Thoracic aorta (tissue), 2 donors: ENCODE results near the gene OSTF1. TPM values are rescaled to one million over a fixed set of nuclear protein-coding genes. Genes with fewer than 3 reads are reported as not detected.

ENCODE experiments used
- ATAC-seq: fragments of 150-250 bp; one replicate; pipeline ENCODE4 v1.8.0; 2017; ENCODE audit warnings: low read depth; ENCODE audit not compliant: insufficient number of reproducible peaks, low FRiP score
- DNase-seq: peaks from one replicate; pipeline ENCODE4 v3.0.0-alpha.2; 2020; ENCODE audit warnings: low spot score
- H3K27ac ChIP-seq, 2 donors: fragments of 200-600 bp; sonication (generic); 1 replicate in 1 of 2; 2 replicates in 1 of 2; pipeline ENCODE4 v1.5.1; 2016; ENCODE audit warnings: mild to moderate bottlenecking in 2 of 2, moderate library complexity in 2 of 2
- H3K27me3 ChIP-seq: fragments of 200-600 bp; sonication (generic); replicated peaks from 2 replicates; pipeline ENCODE4 v1.6.0; 2016; ENCODE audit warnings: mild to moderate bottlenecking; ENCODE audit not compliant: insufficient read depth
- H3K36me3 ChIP-seq: fragments of 200-600 bp; sonication (generic); one replicate; pipeline ENCODE4 v1.5.1; 2016
- H3K4me1 ChIP-seq, 2 donors: fragments of 200-600 bp; sonication (generic); 1 replicate in 1 of 2; 2 replicates in 1 of 2; pipeline versions ENCODE4 v1.5.1 to v1.6.0; 2016; ENCODE audit warnings: low read depth in 2 of 2, mild to moderate bottlenecking in 1 of 2; ENCODE audit not compliant: control insufficient read depth in 1 of 2
- H3K4me3 ChIP-seq: fragments of 200-600 bp; sonication (generic); 2 replicates; pipeline ENCODE4 v1.5.1; 2016; ENCODE audit warnings: mild to moderate bottlenecking
- H3K9me3 ChIP-seq: fragments of 200-600 bp; sonication (generic); 2 replicates; pipeline ENCODE4 v1.5.1; 2016
- CTCF ChIP-seq: fragments of 200-600 bp; sonication (generic); IDR thresholded peaks from one replicate; pipeline ENCODE4 v1.5.1; 2019; ENCODE audit warnings: antibody characterized with exemption
- total RNA-seq, 2 donors: library from RNA; depleted of rRNA; stranded (reverse); fragments of >200 nt; gene quantifications; one replicate each; pipeline versions ENCODE4 v1.1.0 to v1.2.3, GENCODE V29; 2016

Gene OSTF1
- total RNA-seq, 2 donors from 2014 or later = 16.8 to 33.9 TPM

DNA sequence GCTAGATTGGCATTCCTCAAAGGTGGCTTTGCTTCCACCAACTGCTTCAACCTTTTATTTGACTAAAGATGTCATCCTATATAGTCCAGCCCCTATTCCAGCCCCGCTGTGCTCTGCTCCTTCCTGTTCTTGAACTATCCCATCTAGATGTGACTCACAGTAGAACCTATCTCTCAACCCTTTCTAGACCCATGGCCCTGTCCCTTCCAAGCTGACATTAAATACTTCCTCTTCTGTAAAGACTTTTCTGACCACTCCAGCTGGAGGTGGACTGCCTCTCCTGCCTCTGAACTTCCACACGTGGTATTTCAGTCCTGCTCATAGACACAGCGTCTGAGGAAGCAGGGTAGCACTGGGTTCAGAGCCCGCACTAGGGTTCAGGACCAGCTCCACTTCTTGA, 32.4 kb downstream of the OSTF1 start:
- Histone ChIP-seq H3K27me3 (no peaks in the 10 kb centered on the region), H3K9me3 (no peaks in the 10 kb centered on the region), H3K4me3 (no peak overlapping the region), H3K4me1 (no peaks in the 10 kb centered on the region), H3K36me3 (peaks cover 10% of the 10 kb centered on the region), H3K27ac (no peak overlapping the region)
- DNase-seq (no peak), ATAC-seq (no peak)
- no peak for TF ChIP-seq CTCF

- Histone ChIP-seq H3K4me3 (no peak overlapping the region), H3K27ac (no peak overlapping the region), H3K4me1 (no peaks in the 10 kb centered on the region), H3K27me3 (no peaks in the 10 kb centered on the region), H3K9me3 (no peaks in the 10 kb centered on the region), H3K36me3 (peaks cover 10% of the 10 kb centered on the region)
- no peak for ATAC-seq
- no peak for TF ChIP-seq CTCF
- no peak for DNase-seq
These were observed 33.7 kb downstream of the OSTF1 start for GRCh38 chr9:75121914-75122558.

- TF ChIP-seq CTCF = no peak
- no peak overlapping the region for H3K27ac ChIP-seq
- no peaks in the 10 kb centered on the region for H3K27me3 ChIP-seq
- no peak for ATAC-seq
- no peak for DNase-seq
- no peak overlapping the region for H3K4me3 ChIP-seq
- no peaks in the 10 kb centered on the region for H3K4me1 ChIP-seq
- H3K36me3 ChIP-seq = peaks cover under 1% of the 10 kb centered on the region
- H3K9me3 ChIP-seq = no peaks in the 10 kb centered on the region
These were observed 35.4 kb downstream of the OSTF1 start for GRCh38 chr9:75123696-75124095.

DNA sequence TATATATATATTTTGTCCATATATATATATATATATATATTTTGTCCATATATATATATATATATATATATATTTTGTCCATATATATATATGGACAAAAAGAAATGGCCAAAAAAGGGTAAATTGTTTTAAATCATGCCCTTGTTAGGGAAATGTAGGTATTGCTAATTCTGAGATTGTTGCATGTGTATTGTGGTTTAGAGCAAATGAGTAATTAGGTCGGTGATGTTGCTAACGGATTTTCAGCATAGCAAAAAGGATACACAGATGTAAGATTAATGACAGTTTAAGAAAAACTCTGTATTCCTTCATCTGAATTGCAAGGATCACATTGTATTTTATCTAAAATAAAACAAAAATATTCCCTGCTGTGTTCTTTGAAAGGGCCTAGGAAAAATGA, 40.2 kb downstream of the OSTF1 start:
- Histone ChIP-seq H3K4me3 (no peak overlapping the region), H3K27ac (no peak overlapping the region), H3K36me3 (peaks cover 7% of the 10 kb centered on the region), H3K9me3 (no peaks in the 10 kb centered on the region), H3K27me3 (no peaks in the 10 kb centered on the region), H3K4me1 (no peaks in the 10 kb centered on the region)
- ATAC-seq = no peak
- no peak for DNase-seq
- TF ChIP-seq CTCF = no peak

DNA sequence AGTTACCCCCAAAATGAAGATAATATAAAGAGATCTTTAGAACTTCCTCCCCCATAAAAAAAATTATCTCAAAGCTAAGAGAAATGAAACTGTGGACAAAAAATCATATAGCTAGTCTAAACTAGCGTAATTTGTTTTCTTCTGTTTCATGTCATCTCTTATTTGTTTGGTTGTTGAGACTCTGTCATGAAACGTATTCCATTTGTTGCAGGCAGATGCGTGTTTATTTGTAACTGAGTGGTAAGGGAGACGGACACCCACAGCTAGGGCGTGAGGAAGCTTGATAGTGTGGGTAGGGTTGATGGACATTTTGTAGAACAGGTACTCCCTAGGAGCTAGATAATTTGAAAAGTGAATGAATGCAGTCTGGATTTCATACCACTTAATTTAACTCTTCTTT, 41.9 kb downstream of the OSTF1 start:
- Histone ChIP-seq H3K27ac (no peak overlapping the region), H3K4me1 (no peaks in the 10 kb centered on the region), H3K27me3 (no peaks in the 10 kb centered on the region), H3K4me3 (no peak overlapping the region), H3K9me3 (no peaks in the 10 kb centered on the region), H3K36me3 (peaks cover 7% of the 10 kb centered on the region)
- ATAC-seq (no peak), DNase-seq (no peak)
- TF ChIP-seq CTCF = no peak
